Mucosa of rectum (tissue), 2 donors: Measurements from ENCODE around the gene FAM98A.

ENCODE experiments used
- H3K27ac ChIP-seq, 2 donors: one replicate each; pipeline ENCODE4 v1.7.0; 2013; ENCODE audit warnings: inconsistent platforms in 2 of 2, low read depth in 2 of 2, low read length in 2 of 2
- H3K27me3 ChIP-seq, 2 donors: one replicate each; pipeline ENCODE4 v1.7.0; 2013; ENCODE audit warnings: low read length in 2 of 2; ENCODE audit not compliant: control insufficient read depth in 2 of 2, insufficient read depth in 2 of 2
- H3K36me3 ChIP-seq, 2 donors: one replicate each; pipeline ENCODE4 v1.7.0; 2013; ENCODE audit warnings: low read length in 2 of 2; ENCODE audit not compliant: control insufficient read depth in 2 of 2, insufficient read depth in 2 of 2
- H3K4me1 ChIP-seq, 2 donors: one replicate each; pipeline ENCODE4 v1.7.0; 2013; ENCODE audit warnings: low read length in 2 of 2, mild to moderate bottlenecking in 1 of 2; ENCODE audit not compliant: control insufficient read depth in 2 of 2, insufficient read depth in 2 of 2
- H3K4me3 ChIP-seq, 2 donors: one replicate each; pipeline ENCODE4 v1.7.0; 2013; ENCODE audit warnings: low read length in 2 of 2
- H3K9ac ChIP-seq, 2 donors: one replicate each; pipeline ENCODE4 v1.7.0; 2013; ENCODE audit warnings: low read length in 2 of 2, low read depth in 1 of 2, mild to moderate bottlenecking in 1 of 2
- H3K9me3 ChIP-seq, 2 donors: one replicate each; pipeline ENCODE4 v1.7.0; 2013; ENCODE audit warnings: low read length in 2 of 2; ENCODE audit not compliant: control insufficient read depth in 2 of 2
- donor health status: healthy.
- donor health status: Normal muscosa, but diverticular disease.

FAM98A gene

GRCh38 chr2:33599175-33599942 is at the start of gene FAM98A:
FAM98A (minus strand) TSS chr2:33599299; CDS start chr2:33599221, 78 bp downstream.
- Histone ChIP-seq H3K27ac (peak within 1 kb of the TSS; percentile 76 to 84), H3K36me3 (peaks cover 5% of the 10 kb centered on the region in 2 donors), H3K27me3 (no peaks in the 10 kb centered on the region), H3K9me3 (no peaks in the 10 kb centered on the region), H3K9ac (peak within 1 kb of the TSS; percentile 89 to 92), H3K4me1 (peaks cover 6 to 17% of the 10 kb centered on the region in 2 donors), H3K4me3 (peak within 1 kb of the TSS; percentile 96 to 98)

- H3K36me3 ChIP-seq = no peaks in the 10 kb centered on the region
- H3K27me3 ChIP-seq = no peaks in the 10 kb centered on the region
- no peak overlapping the region for H3K4me3 ChIP-seq
- no peak overlapping the region for H3K27ac ChIP-seq
- no peak overlapping the region for H3K9ac ChIP-seq
- H3K9me3 ChIP-seq = no peaks in the 10 kb centered on the region
- no peaks in the 10 kb centered on the region for H3K4me1 ChIP-seq
Observed at GRCh38 chr2:33645861-33646260, 46.8 kb upstream of the FAM98A start.

- H3K9me3 ChIP-seq = no peaks in the 10 kb centered on the region
- no peak overlapping the region for H3K9ac ChIP-seq
- H3K27ac ChIP-seq = no peak overlapping the region
- no peak overlapping the region for H3K4me3 ChIP-seq
- no peaks in the 10 kb centered on the region for H3K4me1 ChIP-seq
- no peaks in the 10 kb centered on the region for H3K27me3 ChIP-seq
- H3K36me3 ChIP-seq = no peaks in the 10 kb centered on the region
Observed at GRCh38 chr2:33644215-33644614, 45.1 kb upstream of the FAM98A start.

GRCh38 chr2:33636001-33636400 is 36.9 kb upstream of the FAM98A start:
- Histone ChIP-seq H3K4me1 (no peaks in the 10 kb centered on the region), H3K27me3 (no peaks in the 10 kb centered on the region), H3K9me3 (no peaks in the 10 kb centered on the region), H3K36me3 (no peaks in the 10 kb centered on the region), H3K27ac (no peak overlapping the region), H3K4me3 (no peak overlapping the region), H3K9ac (no peak overlapping the region)

- H3K9me3 ChIP-seq = no peaks in the 10 kb centered on the region
- no peak overlapping the region for H3K27ac ChIP-seq
- no peaks in the 10 kb centered on the region for H3K27me3 ChIP-seq
- H3K36me3 ChIP-seq = no peaks in the 10 kb centered on the region
- H3K9ac ChIP-seq = no peak overlapping the region
- no peak overlapping the region for H3K4me3 ChIP-seq
- H3K4me1 ChIP-seq = no peaks in the 10 kb centered on the region
Observed at GRCh38 chr2:33634261-33634910, 35.3 kb upstream of the FAM98A start.

- Histone ChIP-seq H3K4me1 (no peaks in the 10 kb centered on the region), H3K4me3 (no peak overlapping the region), H3K27ac (no peak overlapping the region), H3K27me3 (no peaks in the 10 kb centered on the region), H3K9me3 (no peaks in the 10 kb centered on the region), H3K9ac (no peak overlapping the region), H3K36me3 (no peaks in the 10 kb centered on the region)
Observed at GRCh38 chr2:33633315-33633714, 34.2 kb upstream of the FAM98A start.

GRCh38 chr2:33632831-33633230 is 33.7 kb upstream of the FAM98A start:
- H3K4me1 ChIP-seq = no peaks in the 10 kb centered on the region
- H3K9ac ChIP-seq = no peak overlapping the region
- no peaks in the 10 kb centered on the region for H3K9me3 ChIP-seq
- no peak overlapping the region for H3K27ac ChIP-seq
- no peaks in the 10 kb centered on the region for H3K36me3 ChIP-seq
- no peaks in the 10 kb centered on the region for H3K27me3 ChIP-seq
- H3K4me3 ChIP-seq = no peak overlapping the region

GRCh38 chr2:33628031-33628827 is 29.1 kb upstream of the FAM98A start:
- Histone ChIP-seq H3K4me3 (no peak overlapping the region), H3K9ac (no peak overlapping the region), H3K9me3 (no peaks in the 10 kb centered on the region), H3K4me1 (no peaks in the 10 kb centered on the region), H3K27ac (no peak overlapping the region), H3K27me3 (no peaks in the 10 kb centered on the region), H3K36me3 (no peaks in the 10 kb centered on the region)

GRCh38 chr2:33619028-33619427 is 19.9 kb upstream of the FAM98A start:
- Histone ChIP-seq H3K27ac (no peak overlapping the region), H3K4me3 (no peak overlapping the region), H3K4me1 (no peaks in the 10 kb centered on the region), H3K36me3 (no peaks in the 10 kb centered on the region), H3K9me3 (peaks cover 0 to 8% of the 10 kb centered on the region in 2 donors), H3K27me3 (no peaks in the 10 kb centered on the region), H3K9ac (no peak overlapping the region)

- Histone ChIP-seq H3K9ac (no peak overlapping the region), H3K4me3 (no peak overlapping the region), H3K36me3 (no peaks in the 10 kb centered on the region), H3K9me3 (peaks cover 0 to 8% of the 10 kb centered on the region in 2 donors), H3K27me3 (no peaks in the 10 kb centered on the region), H3K27ac (no peak overlapping the region), H3K4me1 (no peaks in the 10 kb centered on the region)
Observed at GRCh38 chr2:33617989-33618388, 18.9 kb upstream of the FAM98A start.
